Measurements from ENCODE around the gene SLC17A7.

GRCh38 chr19:49427855-49428546, 13.3 kb downstream of the SLC17A7 start:
- TF ChIP-seq CTCF (IDR thresholded peaks at IDR 0.05) (no peak), POLR2A (IDR thresholded peaks at IDR 0.05) (no peak), EP300 (IDR thresholded peaks at IDR 0.05) (no peak)

All from suprapubic skin (tissue), 3 donors.